ENCODE measurements around the gene SGCB.

SGCB gene

GRCh38 chr4:52019936-52020657 is 18.0 kb downstream of the SGCB start, which contains the start of gene LRRC66:
TSS of gene LRRC66 (minus strand) at chr4:52020363. CDS start at chr4:52017613, 2,750 bp downstream.
- DNase-seq, result no peak

- no peak for DNase-seq
Measured at GRCh38 chr4:52017814-52018213, 20.3 kb downstream of the SGCB start.

GRCh38 chr4:52016981-52017380 is 21.1 kb downstream of the SGCB start:
- DNase-seq, result no peak

- no peak for DNase-seq
Measured at GRCh38 chr4:52015366-52015765, 22.7 kb downstream of the SGCB start.

- no peak for DNase-seq
Measured at GRCh38 chr4:52014903-52015302, 23.2 kb downstream of the SGCB start.

- DNase-seq, result no peak
Measured at GRCh38 chr4:52012651-52013050, 25.4 kb downstream of the SGCB start.

- no peak for DNase-seq
Measured at GRCh38 chr4:52010986-52011385, 27.1 kb downstream of the SGCB start.

- DNase-seq, result no peak
Measured at GRCh38 chr4:52006887-52007286, 31.2 kb downstream of the SGCB start.

- no peak for DNase-seq
Measured at GRCh38 chr4:52005604-52006273, 32.4 kb downstream of the SGCB start.

- DNase-seq, result no peak
Measured at GRCh38 chr4:52004414-52004813, 33.7 kb downstream of the SGCB start.

GRCh38 chr4:52001616-52002015 is 36.5 kb downstream of the SGCB start:
- DNase-seq, result no peak

- no peak for DNase-seq
Measured at GRCh38 chr4:51999250-51999649, 38.8 kb downstream of the SGCB start.

- no peak for DNase-seq
Measured at GRCh38 chr4:51998837-51999236, 39.3 kb downstream of the SGCB start.

GRCh38 chr4:51997647-51998046 is 40.5 kb downstream of the SGCB start:
- DNase-seq, result no peak

- no peak for DNase-seq
Measured at GRCh38 chr4:51995647-51996220, 42.4 kb downstream of the SGCB start.
